SU-DHL-6 (cell line): Measurements from ENCODE around the gene B2M.

ENCODE experiments used
- H2AFZ ChIP-seq: fragments of 200-600 bp; sonication (generic); 2 replicates; pipeline ENCODE4 v1.6.1; 2014; ENCODE audit warnings: low read depth, mild to moderate bottlenecking, moderate library complexity, mixed read lengths, antibody characterized with exemption, low read length; ENCODE audit not compliant: severe bottlenecking
- H3F3A ChIP-seq: fragments of 200-600 bp; shearing (Covaris generic); 2 replicates; pipeline ENCODE4 v1.6.0; 2016; ENCODE audit warnings: antibody characterized with exemption, mild to moderate bottlenecking; ENCODE audit not compliant: insufficient read depth
- H3K27ac ChIP-seq: fragments of 200-600 bp; sonication (generic); 2 replicates; pipeline ENCODE4 v1.5.1; 2016; ENCODE audit warnings: low read depth, mild to moderate bottlenecking, low read length, moderate library complexity, mixed read lengths
- H3K27me3 ChIP-seq: fragments of 200-600 bp; sonication (generic), shearing (Covaris generic); 2 replicates; pipeline ENCODE4 v1.6.0; 2014; ENCODE audit warnings: mild to moderate bottlenecking, low read length
- H3K36me3 ChIP-seq: fragments of 200-600 bp; sonication (generic); 2 replicates; pipeline ENCODE4 v1.6.1; 2014; ENCODE audit warnings: mild to moderate bottlenecking, low read length, mixed read lengths
- H3K4me2 ChIP-seq: fragments of 300-600, 200-600 bp; shearing (Covaris generic), sonication (generic); 2 replicates; pipeline ENCODE4 v1.6.0; 2014; ENCODE audit warnings: low read length, low read depth, mild to moderate bottlenecking; ENCODE audit not compliant: poor library complexity, severe bottlenecking
- H3K4me3 ChIP-seq: fragments of 200-600 bp; sonication (generic); 2 replicates; pipeline ENCODE4 v1.5.1; 2014; ENCODE audit warnings: antibody characterized with exemption, low read length, mild to moderate bottlenecking, mixed read lengths; ENCODE audit not compliant: insufficient read depth, poor library complexity, severe bottlenecking
- H3K79me2 ChIP-seq: fragments of 200-600 bp; sonication (generic); 2 replicates; pipeline ENCODE4 v1.6.1; 2014; ENCODE audit warnings: mild to moderate bottlenecking, low read length, moderate library complexity; ENCODE audit not compliant: insufficient read depth
- H3K9ac ChIP-seq: fragments of 200-600 bp; sonication (generic); 2 replicates; pipeline ENCODE4 v1.7.0; 2014; ENCODE audit warnings: mild to moderate bottlenecking, low read length
- H3K9me2 ChIP-seq: fragments of 200-600 bp; sonication (generic); replicated peaks from 2 replicates; pipeline ENCODE4 v1.6.1; 2014; ENCODE audit warnings: low read length; ENCODE audit not compliant: insufficient read depth
- H3K9me3 ChIP-seq: fragments of 200-600 bp; sonication (generic); 2 replicates; pipeline ENCODE4 v1.6.1; 2014; ENCODE audit warnings: low read length, mixed read lengths; ENCODE audit not compliant: insufficient read depth
- H4K20me1 ChIP-seq: fragments of 200-600 bp; sonication (generic); 2 replicates; pipeline ENCODE4 v1.6.1; 2014; ENCODE audit warnings: low read depth, mild to moderate bottlenecking, antibody characterized with exemption, low read length, moderate library complexity, mixed read lengths
- EZH2phosphoT487 ChIP-seq: fragments of 200-600 bp; sonication (generic), shearing (Covaris generic); conservative IDR thresholded peaks from 2 replicates; pipeline ENCODE4 v1.6.1; 2018; ENCODE audit warnings: mild to moderate bottlenecking, antibody characterized with exemption, low read length, moderate library complexity, mixed read lengths
- TF ChIP-seq, protein P1 (sequence below): fragments of 200-600 bp; sonication (generic); IDR thresholded peaks from one replicate; pipeline ENCODE4 v1.5.1; 2017; ENCODE audit warnings: antibody characterized with exemption, mild to moderate bottlenecking, low read length, moderate library complexity; ENCODE audit not compliant: insufficient read depth, poor library complexity, severe bottlenecking

The B2M gene

DNA sequence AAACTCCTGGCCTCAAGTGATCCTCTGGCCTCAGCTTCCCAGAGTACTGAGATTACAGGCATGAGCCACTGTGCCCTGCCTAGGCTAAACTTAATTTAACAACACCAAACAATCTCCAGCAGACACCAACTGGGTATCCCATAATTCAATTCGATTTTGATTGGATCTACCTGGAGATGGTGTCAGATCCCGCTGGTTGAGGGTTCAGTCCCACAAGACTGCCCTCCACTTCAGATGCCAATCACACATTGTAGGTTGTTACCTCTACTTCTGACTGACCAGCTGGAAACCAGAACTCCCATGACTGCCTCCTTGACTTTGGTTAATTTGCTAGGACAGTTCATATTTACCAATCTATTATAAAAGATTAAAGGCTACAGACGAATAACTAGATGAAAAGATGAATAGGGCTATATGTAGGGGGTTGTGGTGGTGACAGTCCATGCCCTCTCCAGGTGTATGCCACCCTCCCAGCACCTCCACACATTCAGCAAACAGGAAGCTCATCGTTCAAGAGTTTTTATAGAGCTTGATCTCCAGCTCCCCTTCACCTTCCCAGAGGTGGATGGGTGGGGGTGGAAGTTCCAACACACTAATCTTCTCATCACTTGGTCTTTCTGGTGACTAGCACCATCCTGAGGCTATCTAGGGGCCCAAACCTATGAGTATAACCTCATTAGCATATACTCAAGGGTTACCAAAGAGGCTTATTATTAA is 9.3 kb downstream of the B2M start:
- Histone ChIP-seq H3F3A (peaks cover 81% of the 10 kb centered on the region), H3K4me2 (no peak overlapping the region), H4K20me1 (no peaks in the 10 kb centered on the region), H3K79me2 (0 out of 2 replicates have a peak, but pooled peaks cover under 1% of the 10 kb centered on the region), H3K9me2 (no peaks in the 10 kb centered on the region), H3K27me3 (no peaks in the 10 kb centered on the region), H3K9ac (no peak overlapping the region), H3K36me3 (peaks cover 30% of the 10 kb centered on the region), H3K9me3 (no peaks in the 10 kb centered on the region), H3K27ac (peak overlapping the region; percentile 95; the same call in 1 of the 2 replicates), H3K4me3 (no peak overlapping the region), H2AFZ (no peak overlapping the region)
- TF ChIP-seq, protein P1, sequence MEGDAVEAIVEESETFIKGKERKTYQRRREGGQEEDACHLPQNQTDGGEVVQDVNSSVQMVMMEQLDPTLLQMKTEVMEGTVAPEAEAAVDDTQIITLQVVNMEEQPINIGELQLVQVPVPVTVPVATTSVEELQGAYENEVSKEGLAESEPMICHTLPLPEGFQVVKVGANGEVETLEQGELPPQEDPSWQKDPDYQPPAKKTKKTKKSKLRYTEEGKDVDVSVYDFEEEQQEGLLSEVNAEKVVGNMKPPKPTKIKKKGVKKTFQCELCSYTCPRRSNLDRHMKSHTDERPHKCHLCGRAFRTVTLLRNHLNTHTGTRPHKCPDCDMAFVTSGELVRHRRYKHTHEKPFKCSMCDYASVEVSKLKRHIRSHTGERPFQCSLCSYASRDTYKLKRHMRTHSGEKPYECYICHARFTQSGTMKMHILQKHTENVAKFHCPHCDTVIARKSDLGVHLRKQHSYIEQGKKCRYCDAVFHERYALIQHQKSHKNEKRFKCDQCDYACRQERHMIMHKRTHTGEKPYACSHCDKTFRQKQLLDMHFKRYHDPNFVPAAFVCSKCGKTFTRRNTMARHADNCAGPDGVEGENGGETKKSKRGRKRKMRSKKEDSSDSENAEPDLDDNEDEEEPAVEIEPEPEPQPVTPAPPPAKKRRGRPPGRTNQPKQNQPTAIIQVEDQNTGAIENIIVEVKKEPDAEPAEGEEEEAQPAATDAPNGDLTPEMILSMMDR = no peak
- TF ChIP-seq EZH2phosphoT487 = no peak

- H4K20me1 ChIP-seq = no peaks in the 10 kb centered on the region
- peak overlapping the region; percentile 74 for H3K27ac ChIP-seq
- peaks cover 16% of the 10 kb centered on the region for H3K36me3 ChIP-seq
- H3K9me3 ChIP-seq = no peaks in the 10 kb centered on the region
- H3K9ac ChIP-seq = peak overlapping the region; percentile 18; the same call in 1 of the 2 replicates
- TF ChIP-seq EZH2phosphoT487 = no peak
- TF ChIP-seq, protein P1 = no peak
- H3K79me2 ChIP-seq = no peaks in the 10 kb centered on the region
- no peaks in the 10 kb centered on the region for H3K27me3 ChIP-seq
- H3F3A ChIP-seq = peaks cover 80% of the 10 kb centered on the region
- H3K4me3 ChIP-seq = no peak overlapping the region
- H3K9me2 ChIP-seq = no peaks in the 10 kb centered on the region
- H3K4me2 ChIP-seq = peak overlapping the region; percentile 26
- peak overlapping the region; percentile 84 for H2AFZ ChIP-seq
These were observed 10.7 kb downstream of the B2M start for GRCh38 chr15:44722011-44722410.

DNA sequence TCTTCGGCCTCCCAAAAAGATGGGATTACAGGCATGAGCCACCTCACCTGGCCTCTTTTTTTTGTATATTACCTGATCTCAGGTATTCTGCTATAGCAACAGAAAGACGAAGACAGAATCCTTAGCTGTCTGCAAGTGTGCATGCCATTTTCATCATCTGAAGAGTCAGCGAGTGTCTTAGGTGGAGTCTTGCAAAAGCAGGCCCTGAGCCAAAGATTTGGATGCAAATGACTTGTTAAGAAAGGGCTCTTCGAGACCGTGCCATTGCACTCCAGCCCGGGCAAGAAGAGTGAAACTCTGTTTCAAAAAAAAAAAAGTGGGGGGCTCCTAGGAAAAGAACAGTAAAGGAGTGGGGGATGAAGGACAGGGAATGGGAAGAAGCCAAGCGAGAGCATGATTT is 14.8 kb downstream of the B2M start:
- Histone ChIP-seq H3K4me3 (peak overlapping the region; percentile 55), H3K27me3 (no peaks in the 10 kb centered on the region), H3K27ac (peak overlapping the region; percentile 96), H3K9me2 (no peaks in the 10 kb centered on the region), H3K4me2 (peak overlapping the region; percentile 92), H3F3A (peaks cover 64% of the 10 kb centered on the region), H2AFZ (no peak overlapping the region), H4K20me1 (no peaks in the 10 kb centered on the region), H3K9me3 (no peaks in the 10 kb centered on the region), H3K9ac (peak overlapping the region; percentile 71), H3K79me2 (peaks cover 11% of the 10 kb centered on the region; the same call in 1 of the 2 replicates), H3K36me3 (no peaks in the 10 kb centered on the region)
- TF ChIP-seq, protein P1 = no peak
- TF ChIP-seq EZH2phosphoT487 = no peak
